ENCODE measurements around the gene ATF7.

The ATF7 gene

GRCh38 chr12:53536962-53537361 lies 89.2 kb downstream of the ATF7 start:
- no peaks in the 10 kb centered on the region for H3K9me2 ChIP-seq (replicated peaks; ENCODE audit: control insufficient read depth, low read length)
- no peaks in the 10 kb centered on the region for H3K4me1 ChIP-seq (ENCODE audit: control insufficient read depth, low read length)
- H3K27ac ChIP-seq (ENCODE audit: low read depth, low read length), result no peak overlapping the region
- H3F3A ChIP-seq (ENCODE audit: control insufficient read depth, insufficient read depth), result no peaks in the 10 kb centered on the region
- H3K4me2 ChIP-seq (ENCODE audit: low read length), result no peak overlapping the region
- H3K36me3 ChIP-seq (ENCODE audit: control insufficient read depth, low read length), result peaks cover 17% of the 10 kb centered on the region
- no peaks in the 10 kb centered on the region for H3K9me3 ChIP-seq (ENCODE audit: control insufficient read depth, insufficient read depth, low read length)
- TF ChIP-seq CTCF (IDR thresholded peaks at IDR 0.05; ENCODE audit: low read depth, low read length, poor library complexity, severe bottlenecking) (no peak), EZH2phosphoT487 (IDR thresholded peaks at IDR 0.05; ENCODE audit: borderline replicate concordance, low read length) (no peak)
- H3K4me3 ChIP-seq (ENCODE audit: low read length), result no peak overlapping the region
- no peaks in the 10 kb centered on the region for H3K79me2 ChIP-seq (ENCODE audit: control insufficient read depth, low read length)
- no peaks in the 10 kb centered on the region for H4K20me1 ChIP-seq (ENCODE audit: control insufficient read depth, insufficient read depth, low read depth, low read length)
- no peaks in the 10 kb centered on the region for H3K27me3 ChIP-seq (ENCODE audit: control insufficient read depth, low read length)

DNA sequence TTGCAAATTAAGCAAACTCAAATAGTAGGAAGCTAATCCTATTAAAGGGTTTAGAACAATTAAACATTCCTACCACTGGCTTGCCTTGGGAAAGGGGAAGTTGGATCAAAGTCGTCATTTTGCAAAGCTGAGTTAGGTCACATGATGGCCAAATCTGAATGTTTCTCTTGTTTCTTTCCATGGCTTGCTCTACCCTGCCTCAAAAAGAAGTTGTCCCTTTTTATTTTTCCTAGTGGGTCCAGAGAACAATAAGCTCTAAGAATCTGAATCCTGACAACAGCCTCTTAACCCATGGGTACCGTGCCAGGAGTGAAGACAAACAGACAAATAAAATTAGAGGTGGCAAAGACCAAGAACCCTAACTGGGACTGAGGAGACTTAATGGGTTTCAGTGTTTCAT lies 92.7 kb downstream of the ATF7 start:
- H3K27me3 ChIP-seq (ENCODE audit: control insufficient read depth, low read length), result no peaks in the 10 kb centered on the region
- no peaks in the 10 kb centered on the region for H4K20me1 ChIP-seq (ENCODE audit: control insufficient read depth, insufficient read depth, low read depth, low read length)
- H3K9me2 ChIP-seq (replicated peaks; ENCODE audit: control insufficient read depth, low read length), result no peaks in the 10 kb centered on the region
- TF ChIP-seq EZH2phosphoT487 (IDR thresholded peaks at IDR 0.05; ENCODE audit: borderline replicate concordance, low read length), result no peak
- no peak for TF ChIP-seq CTCF (IDR thresholded peaks at IDR 0.05; ENCODE audit: low read depth, low read length, poor library complexity, severe bottlenecking)
- H3K36me3 ChIP-seq (ENCODE audit: control insufficient read depth, low read length), result peaks cover 14% of the 10 kb centered on the region
- no peaks in the 10 kb centered on the region for H3K9me3 ChIP-seq (ENCODE audit: control insufficient read depth, insufficient read depth, low read length)
- H3K27ac ChIP-seq (ENCODE audit: low read depth, low read length), result no peak overlapping the region
- no peaks in the 10 kb centered on the region for H3K79me2 ChIP-seq (ENCODE audit: control insufficient read depth, low read length)
- H3K4me1 ChIP-seq (ENCODE audit: control insufficient read depth, low read length), result no peaks in the 10 kb centered on the region
- no peaks in the 10 kb centered on the region for H3F3A ChIP-seq (ENCODE audit: control insufficient read depth, insufficient read depth)
- no peak overlapping the region for H3K4me3 ChIP-seq (ENCODE audit: low read length)
- no peak overlapping the region for H3K4me2 ChIP-seq (ENCODE audit: low read length)

DNA sequence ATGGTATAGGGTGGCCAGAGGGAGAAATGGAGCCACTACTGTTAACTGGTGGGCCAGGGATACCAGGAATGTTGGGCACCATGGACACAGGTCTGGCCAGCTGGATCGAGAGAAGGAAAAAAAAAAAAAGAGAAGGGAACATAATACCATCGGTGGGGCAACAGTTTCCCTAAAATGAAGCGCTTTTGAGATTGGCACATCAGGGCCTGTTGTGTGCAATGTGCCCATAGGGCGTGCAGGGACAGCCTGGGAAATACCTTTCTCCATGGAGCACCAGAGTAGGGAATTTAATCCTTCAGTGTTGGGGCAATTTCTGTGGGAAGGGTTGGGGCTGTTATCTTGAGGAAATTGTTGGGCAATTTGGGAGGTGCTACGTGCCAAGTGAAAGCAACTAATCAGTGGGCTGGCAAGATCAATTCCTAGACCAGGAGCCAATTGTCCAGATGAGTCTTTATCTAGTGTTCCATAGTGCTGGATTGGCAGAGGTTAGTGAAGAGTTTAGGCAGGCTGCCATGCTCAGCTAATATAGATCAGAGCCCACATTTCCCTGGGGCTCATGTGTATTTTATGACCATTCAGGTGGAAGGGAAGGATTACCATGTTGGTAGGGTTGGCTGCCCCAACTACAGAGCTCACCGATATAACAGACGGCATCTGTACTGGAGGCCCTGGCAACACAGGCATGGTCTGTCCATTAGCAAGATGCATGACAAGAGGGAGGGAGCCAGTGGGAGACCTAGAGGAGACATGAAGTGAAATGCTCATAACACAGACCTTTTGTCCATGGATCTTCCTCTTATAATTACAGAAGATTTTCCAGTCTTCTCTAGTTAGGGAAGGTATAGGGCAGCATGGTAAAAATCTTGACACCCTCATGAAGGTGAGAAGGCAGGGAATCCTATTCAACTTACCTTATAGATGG lies 93.4 kb downstream of the ATF7 start:
- TF ChIP-seq CTCF (IDR thresholded peaks at IDR 0.05; ENCODE audit: low read depth, low read length, poor library complexity, severe bottlenecking) (no peak), EZH2phosphoT487 (IDR thresholded peaks at IDR 0.05; ENCODE audit: borderline replicate concordance, low read length) (no peak)
- Histone ChIP-seq H3K9me3 (ENCODE audit: control insufficient read depth, insufficient read depth, low read length) (no peaks in the 10 kb centered on the region), H3K4me1 (ENCODE audit: control insufficient read depth, low read length) (no peaks in the 10 kb centered on the region), H3K27ac (ENCODE audit: low read depth, low read length) (no peak overlapping the region), H3K4me3 (ENCODE audit: low read length) (no peak overlapping the region), H4K20me1 (ENCODE audit: control insufficient read depth, insufficient read depth, low read depth, low read length) (no peaks in the 10 kb centered on the region), H3K4me2 (ENCODE audit: low read length) (no peak overlapping the region), H3K9me2 (replicated peaks; ENCODE audit: control insufficient read depth, low read length) (no peaks in the 10 kb centered on the region), H3K36me3 (ENCODE audit: control insufficient read depth, low read length) (peaks cover 14% of the 10 kb centered on the region), H3K79me2 (ENCODE audit: control insufficient read depth, low read length) (no peaks in the 10 kb centered on the region), H3F3A (ENCODE audit: control insufficient read depth, insufficient read depth) (no peaks in the 10 kb centered on the region), H3K27me3 (ENCODE audit: control insufficient read depth, low read length) (no peaks in the 10 kb centered on the region)

Data from DOHH2 (cell line).